Spleen (tissue), 7 donors: Measurements from ENCODE around the gene WHAMM.

Experiments
- CTCF ChIP-seq, 11 experiments: fragments of 200-600 bp in 7 of 11; fragments of 450-650 bp in 4 of 11; sonication (generic) in 4 of 11; IDR thresholded peaks in 8 of 11; conservative IDR thresholded peaks in 3 of 11; 1 replicate in 7 of 11; 2 replicates in 4 of 11; pipeline versions ENCODE4 v1.4.0 to v1.8.0; 2016 to 2021; ENCODE audit warnings: antibody characterized with exemption in 11 of 11, inconsistent platforms in 4 of 11, mild to moderate bottlenecking in 1 of 11
- POLR2A ChIP-seq, 3 donors: fragments of 450-650 bp; IDR thresholded peaks; one replicate each; pipeline ENCODE4 v1.5.1; 2017; ENCODE audit warnings: antibody characterized with exemption in 3 of 3, mild to moderate bottlenecking in 1 of 3
- donor health status: DM: no; HTN: no; CAD: no; lungs with moderate emphysema.
- donor health status: DM: no; HTN: no; CAD: no.
- donor health status: DM: no; HTN: no; CAD: no.

- TF ChIP-seq CTCF (IDR thresholded peaks at IDR 0.05 in 8 of 11, conservative IDR thresholded peaks at IDR 0.05 in 3 of 11) (no peak), POLR2A (IDR thresholded peaks at IDR 0.05) (no peak)
Measured at GRCh38 chr15:82854554-82854953, 45.1 kb downstream of the WHAMM start.
